ENCODE results near the gene GPR143.

The GPR143 gene

DNA sequence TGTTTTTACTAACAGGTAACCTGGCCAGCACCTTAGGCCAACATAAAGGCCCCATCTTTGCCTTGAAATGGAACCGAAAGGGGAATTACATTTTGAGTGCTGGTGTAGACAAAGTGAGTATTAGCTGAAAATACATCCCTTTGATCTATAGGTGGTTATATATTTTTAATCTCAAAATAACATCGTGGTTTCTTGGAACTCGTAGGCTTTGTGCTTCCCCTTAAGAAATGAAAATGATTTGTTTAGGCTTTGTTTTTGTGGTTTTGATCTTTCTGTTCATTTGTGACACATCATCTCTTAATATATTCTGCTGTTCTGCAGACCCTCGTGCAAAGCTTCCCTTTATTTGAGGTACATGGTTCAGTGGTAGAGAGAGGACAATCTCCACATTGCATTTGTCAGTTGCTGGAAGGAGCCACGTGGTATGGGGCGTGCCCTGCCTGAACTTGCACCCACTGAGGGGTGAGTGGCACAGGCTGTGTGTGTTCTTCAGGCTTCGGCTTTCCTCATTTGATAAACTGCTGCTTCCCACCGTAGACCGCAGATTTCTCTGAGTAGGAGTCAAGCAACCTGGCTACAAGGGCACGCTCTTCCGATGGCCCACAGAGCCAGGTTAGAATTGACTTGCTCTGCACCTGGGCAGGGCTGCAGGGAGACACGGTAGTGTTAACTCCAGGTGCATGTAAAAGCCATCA, 72.2 kb downstream of the GPR143 start:
- DNase-seq (ENCODE audit: low read depth, low spot score) = no peak
- peaks cover 7% of the 10 kb centered on the region; the same call in 1 of the 2 replicates for H3K36me3 ChIP-seq (ENCODE audit: insufficient read depth, low read length)
- no peak overlapping the region for H3K9ac ChIP-seq (ENCODE audit: insufficient read length)
- TF ChIP-seq EZH2 (IDR thresholded peaks at IDR 0.05) (no peak), FOXP2 (optimal IDR thresholded peaks at IDR 0.05; ENCODE audit: control extremely low read depth, extremely low read length, insufficient read depth) (no peak), POLR2AphosphoS5 (IDR thresholded peaks at IDR 0.05; ENCODE audit: borderline replicate concordance, low read depth, low read length) (no peak)
- no peak overlapping the region for H3K27ac ChIP-seq
- H3K4me3 ChIP-seq = no peak overlapping the region
- H3K9me3 ChIP-seq (ENCODE audit: low read depth, low read length) = no peaks in the 10 kb centered on the region

DNA sequence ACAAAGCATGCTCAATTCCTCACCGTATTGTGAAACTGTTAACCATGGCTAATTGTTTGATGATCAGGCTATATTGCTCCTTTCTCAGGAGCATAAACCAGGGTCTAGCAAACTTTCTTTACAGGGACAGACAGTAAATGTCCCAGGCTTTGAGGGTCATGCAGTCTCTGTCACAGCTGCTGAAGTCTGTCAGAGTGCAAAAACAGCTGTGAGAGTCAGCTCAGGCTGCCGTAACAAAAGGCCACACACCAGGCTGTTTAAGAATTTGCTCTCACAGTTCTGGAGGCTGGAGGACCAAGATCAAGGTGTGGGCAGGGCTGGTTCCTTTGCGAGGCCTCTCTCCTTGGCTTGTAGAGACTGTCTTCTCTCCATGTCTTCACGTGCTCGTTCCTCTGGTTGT, 75.6 kb downstream of the GPR143 start:
- Histone ChIP-seq H3K36me3 (ENCODE audit: insufficient read depth, low read length) (peaks cover 7% of the 10 kb centered on the region; the same call in 1 of the 2 replicates), H3K27ac (no peak overlapping the region), H3K4me3 (no peak overlapping the region), H3K9me3 (ENCODE audit: low read depth, low read length) (no peaks in the 10 kb centered on the region), H3K9ac (ENCODE audit: insufficient read length) (no peak overlapping the region)
- no peak for DNase-seq (ENCODE audit: low read depth, low spot score)
- TF ChIP-seq FOXP2 (optimal IDR thresholded peaks at IDR 0.05; ENCODE audit: control extremely low read depth, extremely low read length, insufficient read depth) (no peak), POLR2AphosphoS5 (IDR thresholded peaks at IDR 0.05; ENCODE audit: borderline replicate concordance, low read depth, low read length) (no peak), EZH2 (IDR thresholded peaks at IDR 0.05) (no peak)

DNA sequence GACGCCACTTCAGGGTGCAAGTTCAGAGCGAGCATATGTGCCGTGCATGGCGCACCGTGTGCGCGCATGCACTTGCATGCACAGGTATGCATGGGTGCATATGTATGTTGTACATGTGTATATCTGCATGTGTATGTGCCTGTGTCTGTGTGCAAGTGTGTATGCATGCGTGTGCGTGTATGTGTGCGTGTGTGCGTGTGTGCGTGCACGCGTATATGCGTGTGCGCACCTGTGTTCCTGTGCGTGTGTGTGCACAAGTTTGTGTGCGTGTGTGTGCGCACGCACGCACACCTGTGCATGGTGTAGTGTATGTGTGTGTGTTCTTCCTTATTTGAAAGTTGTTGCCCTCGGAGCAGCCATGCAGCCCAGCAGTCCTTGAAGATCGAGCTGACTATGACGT, 76.8 kb downstream of the GPR143 start:
- H3K4me3 ChIP-seq = no peak overlapping the region
- H3K27ac ChIP-seq = no peak overlapping the region
- H3K9ac ChIP-seq (ENCODE audit: insufficient read length) = no peak overlapping the region
- DNase-seq (ENCODE audit: low read depth, low spot score) = no peak
- H3K36me3 ChIP-seq (ENCODE audit: insufficient read depth, low read length) = peaks cover 7% of the 10 kb centered on the region; the same call in 1 of the 2 replicates
- TF ChIP-seq EZH2 (IDR thresholded peaks at IDR 0.05) = no peak
- no peak for TF ChIP-seq POLR2AphosphoS5 (IDR thresholded peaks at IDR 0.05; ENCODE audit: borderline replicate concordance, low read depth, low read length)
- TF ChIP-seq FOXP2 (optimal IDR thresholded peaks at IDR 0.05; ENCODE audit: control extremely low read depth, extremely low read length, insufficient read depth) = no peak
- H3K9me3 ChIP-seq (ENCODE audit: low read depth, low read length) = no peaks in the 10 kb centered on the region

GRCh38 chrX:9687899-9688298, 77.7 kb downstream of the GPR143 start:
- Histone ChIP-seq H3K4me3 (no peak overlapping the region), H3K9ac (ENCODE audit: insufficient read length) (no peak overlapping the region), H3K36me3 (ENCODE audit: insufficient read depth, low read length) (peaks cover under 1% of the 10 kb centered on the region; the same call in 1 of the 2 replicates), H3K27ac (no peak overlapping the region), H3K9me3 (ENCODE audit: low read depth, low read length) (no peaks in the 10 kb centered on the region)
- TF ChIP-seq FOXP2 (optimal IDR thresholded peaks at IDR 0.05; ENCODE audit: control extremely low read depth, extremely low read length, insufficient read depth) (no peak), POLR2AphosphoS5 (IDR thresholded peaks at IDR 0.05; ENCODE audit: borderline replicate concordance, low read depth, low read length) (no peak), EZH2 (IDR thresholded peaks at IDR 0.05) (no peak)
- no peak for DNase-seq (ENCODE audit: low read depth, low spot score)

DNA sequence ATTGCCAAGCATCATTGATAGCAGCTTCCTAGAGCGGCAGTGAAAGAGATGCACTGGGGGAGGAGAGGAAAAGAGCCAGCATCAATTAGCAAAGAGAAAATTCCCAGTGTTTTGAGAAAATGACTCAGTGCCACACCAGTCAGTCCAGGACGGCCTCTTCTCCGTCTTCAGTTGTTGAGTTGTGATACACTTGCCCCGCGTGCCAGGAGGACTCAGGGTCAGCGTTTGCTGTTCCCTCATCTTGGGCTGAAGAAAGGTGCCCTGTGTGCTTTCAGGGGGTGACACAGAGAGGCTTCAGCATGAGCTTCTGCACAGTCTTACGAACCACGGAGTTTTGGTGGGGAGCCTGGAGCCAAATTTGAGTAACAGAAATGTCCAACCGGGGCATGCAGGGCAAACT, 82.3 kb downstream of the GPR143 start:
- no peak overlapping the region for H3K4me3 ChIP-seq
- no peak for TF ChIP-seq FOXP2 (optimal IDR thresholded peaks at IDR 0.05; ENCODE audit: control extremely low read depth, extremely low read length, insufficient read depth)
- TF ChIP-seq EZH2 (IDR thresholded peaks at IDR 0.05) = no peak
- TF ChIP-seq POLR2AphosphoS5 (IDR thresholded peaks at IDR 0.05; ENCODE audit: borderline replicate concordance, low read depth, low read length) = no peak

GRCh38 chrX:9682861-9683260, 82.8 kb downstream of the GPR143 start:
- no peaks in the 10 kb centered on the region for H3K36me3 ChIP-seq (ENCODE audit: insufficient read depth, low read length)
- H3K27ac ChIP-seq = no peak overlapping the region
- TF ChIP-seq EZH2 (IDR thresholded peaks at IDR 0.05) (no peak), POLR2AphosphoS5 (IDR thresholded peaks at IDR 0.05; ENCODE audit: borderline replicate concordance, low read depth, low read length) (no peak), FOXP2 (optimal IDR thresholded peaks at IDR 0.05; ENCODE audit: control extremely low read depth, extremely low read length, insufficient read depth) (no peak)

More for the DNA sequence above, 82.3 kb downstream of the GPR143 start:
- Histone ChIP-seq H3K9ac (ENCODE audit: insufficient read length) (no peak overlapping the region), H3K36me3 (ENCODE audit: insufficient read depth, low read length) (no peaks in the 10 kb centered on the region), H3K9me3 (ENCODE audit: low read depth, low read length) (no peaks in the 10 kb centered on the region), H3K27ac (no peak overlapping the region)
- DNase-seq (ENCODE audit: low read depth, low spot score) = no peak

GRCh38 chrX:9682456-9682855, 83.2 kb downstream of the GPR143 start:
- no peaks in the 10 kb centered on the region for H3K9me3 ChIP-seq (ENCODE audit: low read depth, low read length)
- H3K27ac ChIP-seq = no peak overlapping the region
- H3K36me3 ChIP-seq (ENCODE audit: insufficient read depth, low read length) = no peaks in the 10 kb centered on the region
- H3K9ac ChIP-seq (ENCODE audit: insufficient read length) = no peak overlapping the region
- no peak overlapping the region for H3K4me3 ChIP-seq
- TF ChIP-seq EZH2 (IDR thresholded peaks at IDR 0.05) (no peak), FOXP2 (optimal IDR thresholded peaks at IDR 0.05; ENCODE audit: control extremely low read depth, extremely low read length, insufficient read depth) (no peak), POLR2AphosphoS5 (IDR thresholded peaks at IDR 0.05; ENCODE audit: borderline replicate concordance, low read depth, low read length) (no peak)
- DNase-seq (ENCODE audit: low read depth, low spot score) = no peak

More at GRCh38 chrX:9682861-9683260, 82.8 kb downstream of the GPR143 start:
- DNase-seq (ENCODE audit: low read depth, low spot score) = no peak
- Histone ChIP-seq H3K9me3 (ENCODE audit: low read depth, low read length) (no peaks in the 10 kb centered on the region), H3K4me3 (no peak overlapping the region), H3K9ac (ENCODE audit: insufficient read length) (no peak overlapping the region)

DNA sequence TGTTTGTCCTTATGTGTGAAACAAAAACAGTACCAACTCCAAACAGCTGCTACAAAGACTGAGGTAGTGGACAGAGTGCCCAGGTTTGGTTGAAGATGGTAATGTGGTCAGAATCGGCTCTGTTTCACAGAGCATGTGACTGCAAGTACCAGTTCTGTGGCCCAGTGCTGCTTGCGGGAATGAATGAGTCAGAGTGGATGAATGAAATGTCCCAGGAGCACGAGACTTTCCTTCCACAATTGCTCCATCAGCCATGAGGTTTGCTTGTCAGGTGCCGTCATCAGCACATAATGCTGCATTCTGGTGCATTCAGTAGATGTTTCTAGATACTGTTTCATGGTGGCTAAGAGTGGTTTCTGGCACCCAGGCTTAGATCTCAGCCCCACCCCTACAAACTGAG, 84.2 kb downstream of the GPR143 start:
- Histone ChIP-seq H3K9ac (ENCODE audit: insufficient read length) (no peak overlapping the region), H3K9me3 (ENCODE audit: low read depth, low read length) (no peaks in the 10 kb centered on the region), H3K36me3 (ENCODE audit: insufficient read depth, low read length) (no peaks in the 10 kb centered on the region), H3K4me3 (no peak overlapping the region), H3K27ac (no peak overlapping the region)
- no peak for DNase-seq (ENCODE audit: low read depth, low spot score)
- TF ChIP-seq FOXP2 (optimal IDR thresholded peaks at IDR 0.05; ENCODE audit: control extremely low read depth, extremely low read length, insufficient read depth) = no peak
- no peak for TF ChIP-seq POLR2AphosphoS5 (IDR thresholded peaks at IDR 0.05; ENCODE audit: borderline replicate concordance, low read depth, low read length)
- TF ChIP-seq EZH2 (IDR thresholded peaks at IDR 0.05) = no peak

Measured in SK-N-MC (cell line).